ENCODE data around the gene KIF2C.
A peak's percentile ranks its signal among the peaks of the same experiment; 100 is the strongest.
"Not testable (repeated sequence)": the region's sequence is repeated elsewhere in the genome, so short reads cannot be mapped to it uniquely, and the experiment has no call there.

KIF2C gene

DNA sequence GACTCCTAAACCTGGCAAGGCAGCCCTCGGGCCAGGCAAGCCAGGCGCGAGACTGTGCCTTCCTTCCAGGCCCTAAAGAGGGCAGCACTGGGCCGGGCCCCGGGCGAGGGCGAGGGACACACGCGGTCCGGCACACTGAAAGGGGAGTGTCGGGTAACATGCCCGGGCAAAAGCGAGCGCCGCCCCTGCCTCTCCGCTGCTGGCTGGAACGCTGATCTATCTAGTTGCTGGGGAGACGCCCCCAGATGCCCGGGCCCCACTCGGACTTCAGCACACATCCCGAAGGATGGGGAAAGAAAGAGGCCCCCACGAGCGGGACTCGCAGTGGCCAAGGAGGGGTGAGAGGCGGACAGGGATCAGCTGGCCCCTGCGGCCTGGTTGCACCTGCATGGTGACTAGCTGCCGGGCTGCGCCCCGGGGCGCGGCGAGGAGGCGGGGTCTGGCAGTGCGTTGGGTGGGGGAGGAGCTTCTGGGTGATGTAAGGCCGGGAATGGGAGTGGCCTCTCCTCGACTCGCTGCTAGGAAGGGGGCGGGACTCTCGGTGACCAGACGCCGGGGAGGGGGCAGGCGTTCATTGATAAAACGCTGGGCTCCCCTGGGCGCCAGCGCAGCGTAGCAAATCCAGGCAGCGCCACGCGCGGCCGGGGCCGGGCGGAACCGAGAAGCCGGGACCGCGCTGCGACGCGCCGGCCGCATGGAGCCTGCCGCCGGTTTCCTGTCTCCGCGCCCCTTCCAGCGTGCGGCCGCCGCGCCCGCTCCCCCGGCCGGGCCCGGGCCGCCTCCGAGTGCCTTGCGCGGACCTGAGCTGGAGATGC lies 60.3 kb downstream of the KIF2C start, which contains the start of gene PLK3:
Gene PLK3 (plus strand): TSS at position 608 of the 815 bp plus-strand sequence. CDS start 87 bp downstream, at position 695.
- peak; percentile 97 for DNase-seq

- DNase-seq = no peak
Observed at GRCh38 chr1:44801491-44802305, 62.1 kb downstream of the KIF2C start.

- no peak for DNase-seq
Observed at GRCh38 chr1:44802306-44803061, 62.8 kb downstream of the KIF2C start.

GRCh38 chr1:44803062-44803311 lies 63.4 kb downstream of the KIF2C start:
- no peak for DNase-seq

DNA sequence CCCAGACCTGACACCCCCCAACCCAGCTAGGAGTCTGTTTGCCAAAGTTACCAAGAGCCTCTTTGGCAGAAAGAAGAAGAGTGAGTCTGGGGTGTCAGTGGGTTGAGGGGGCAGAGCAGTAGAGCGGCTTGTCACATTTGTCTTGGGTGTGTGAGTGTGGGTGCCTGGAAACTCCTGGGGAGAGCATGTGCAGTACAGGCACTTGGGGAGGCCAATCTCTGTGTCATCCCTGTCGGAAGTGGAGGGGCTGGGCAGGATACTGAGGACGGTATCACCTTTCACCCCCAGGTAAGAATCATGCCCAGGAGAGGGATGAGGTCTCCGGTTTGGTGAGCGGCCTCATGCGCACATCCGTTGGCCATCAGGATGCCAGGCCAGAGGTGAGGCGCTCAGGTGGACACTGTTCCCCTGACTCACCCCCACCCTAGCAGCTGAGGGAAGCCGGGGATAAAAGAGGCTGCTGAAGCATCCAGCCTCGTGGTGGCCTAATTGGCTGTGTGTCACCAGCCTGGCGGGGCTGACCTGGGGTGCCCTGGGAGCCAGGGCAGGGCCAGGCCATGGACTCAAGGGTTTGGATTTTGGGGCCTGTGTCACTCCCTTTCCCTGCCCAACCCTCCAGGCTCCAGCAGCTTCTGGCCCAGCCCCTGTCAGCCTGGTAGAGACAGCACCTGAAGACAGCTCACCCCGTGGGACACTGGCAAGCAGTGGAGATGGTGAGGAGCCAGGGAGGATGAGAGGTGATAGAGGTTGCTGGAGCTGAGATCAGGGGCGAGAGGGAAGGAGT lies 63.9 kb downstream of the KIF2C start:
- DNase-seq = no peak

- no peak for DNase-seq
Observed at GRCh38 chr1:44805311-44806024, 65.8 kb downstream of the KIF2C start.

GRCh38 chr1:44806025-44806703 lies 66.5 kb downstream of the KIF2C start:
- DNase-seq = no peak

- DNase-seq = no peak
Observed at GRCh38 chr1:44806704-44807363, 67.2 kb downstream of the KIF2C start, which contains the start of gene DYNLT4. TSS of gene DYNLT4 (minus strand) at chr1:44807351. CDS start at chr1:44806668, 683 bp downstream.

DNA sequence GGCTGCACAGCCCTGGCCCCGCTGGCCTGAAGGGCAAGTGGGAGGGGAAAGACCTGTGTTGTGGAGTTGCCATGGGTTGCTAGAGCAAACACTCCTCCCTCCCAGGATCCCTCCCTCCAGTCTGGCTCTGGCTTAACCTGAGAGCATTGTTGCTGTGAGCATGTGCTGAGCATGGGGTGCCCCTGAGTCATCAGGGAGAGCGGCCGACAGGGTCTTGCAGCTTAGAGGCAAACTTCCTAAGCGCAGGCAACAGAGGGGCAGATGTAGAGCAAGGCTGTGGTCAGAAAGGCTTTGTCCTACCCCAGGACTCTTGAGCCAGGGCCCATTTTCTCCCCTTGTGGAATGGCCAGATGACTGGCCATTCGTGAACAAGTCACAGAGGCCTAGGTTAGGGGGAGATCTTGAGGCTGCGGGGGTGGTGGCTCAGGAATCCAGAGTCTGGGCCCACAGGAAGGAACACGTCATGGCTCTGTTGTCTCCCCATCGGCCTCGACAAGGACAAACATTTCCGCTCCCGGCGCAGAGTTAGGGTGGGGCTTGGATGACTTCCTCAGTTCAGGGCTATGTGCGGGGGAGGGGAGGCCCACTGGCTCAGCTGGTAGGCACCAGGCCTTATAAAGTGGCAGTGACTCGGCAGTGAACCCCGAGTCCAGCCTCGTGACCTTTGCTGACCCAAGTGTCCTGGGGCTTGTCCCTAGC lies 67.9 kb downstream of the KIF2C start:
- DNase-seq = no peak

DNA sequence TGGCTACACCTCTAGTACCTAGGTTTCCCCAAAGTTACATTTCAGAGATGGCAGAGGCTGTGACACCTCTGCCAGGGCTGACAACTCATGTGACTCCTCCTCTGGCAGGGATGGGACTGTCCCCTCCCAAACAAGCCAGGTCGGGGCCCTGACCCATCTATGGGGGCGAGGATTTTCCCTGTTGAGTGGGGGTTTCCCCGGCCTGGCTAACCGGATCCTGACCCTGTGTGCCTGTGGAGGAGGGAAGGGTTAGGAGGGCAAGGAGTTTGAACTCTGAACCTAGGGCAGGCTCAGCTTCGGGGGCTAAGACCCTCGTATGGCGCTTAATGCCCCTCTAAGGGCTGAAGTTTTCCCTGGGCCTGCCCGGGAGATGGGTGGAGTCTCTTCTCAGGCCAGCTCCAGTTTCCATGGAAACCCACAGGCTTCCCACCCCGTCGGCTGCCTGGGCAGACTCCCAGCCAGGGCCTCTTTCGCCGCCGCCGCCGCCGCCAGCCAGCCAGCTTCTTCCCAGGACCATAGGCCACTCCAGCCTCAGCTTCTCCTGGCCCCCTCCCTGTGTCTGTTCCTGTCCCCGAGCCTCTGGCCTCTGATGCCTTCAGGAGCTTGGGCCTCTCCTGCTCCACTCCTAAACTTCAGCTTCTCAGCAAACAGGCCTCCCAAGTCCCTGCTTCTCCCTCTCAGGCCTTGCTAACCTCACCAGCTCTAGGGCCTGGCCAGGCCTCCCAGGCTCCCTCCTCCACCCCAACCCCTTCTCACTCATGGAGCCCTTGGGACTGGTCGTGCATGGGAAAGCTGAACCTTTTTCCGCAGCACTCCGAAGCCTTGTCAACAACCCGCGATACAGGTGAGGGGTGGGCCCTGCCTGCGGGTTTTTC lies 68.7 kb downstream of the KIF2C start, which contains the start of gene BTBD19:
Gene BTBD19 (plus strand): TSS at position 461 of the 875 bp plus-strand sequence. CDS start 298 bp downstream, at position 759.
- DNase-seq = no peak

GRCh38 chr1:44808938-44809917 lies 69.6 kb downstream of the KIF2C start:
- no peak for DNase-seq

DNA sequence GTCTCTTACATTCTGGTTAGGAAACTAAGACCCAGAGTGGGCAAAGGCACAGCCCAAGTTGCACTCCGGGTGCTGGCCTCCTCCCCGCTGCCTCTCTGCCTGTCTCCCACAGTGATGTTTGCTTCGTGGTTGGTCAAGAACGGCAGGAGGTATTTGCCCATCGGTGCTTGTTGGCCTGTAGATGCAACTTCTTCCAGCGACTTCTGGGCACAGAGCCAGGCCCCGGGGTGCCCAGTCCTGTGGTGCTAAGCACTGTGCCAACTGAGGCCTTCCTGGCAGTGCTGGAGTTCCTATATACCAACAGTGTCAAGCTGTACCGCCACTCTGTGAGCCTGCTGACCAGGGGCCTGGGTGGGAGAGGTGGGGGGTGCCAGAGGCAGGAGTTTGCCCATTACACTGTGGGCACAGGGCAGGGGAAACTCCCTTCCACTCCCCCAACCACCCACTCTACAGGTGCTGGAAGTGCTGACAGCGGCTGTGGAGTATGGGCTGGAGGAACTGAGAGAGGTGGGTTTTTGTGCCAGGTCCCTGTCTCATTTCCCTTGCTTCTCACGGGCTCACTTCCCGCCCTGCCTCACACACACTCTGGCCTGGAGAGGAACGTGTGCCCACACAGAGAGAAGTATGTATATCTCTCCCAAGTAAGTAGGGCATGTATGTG lies 70.6 kb downstream of the KIF2C start:
- DNase-seq = no peak

- DNase-seq = not testable (repeated sequence)
Observed at GRCh38 chr1:44810762-44811105, 71.1 kb downstream of the KIF2C start.

- DNase-seq = no peak
Observed at GRCh38 chr1:44811234-44811633, 71.6 kb downstream of the KIF2C start.

GRCh38 chr1:44812822-44813543 lies 73.3 kb downstream of the KIF2C start:
- DNase-seq = no peak

GRCh38 chr1:44815926-44816325 lies 76.3 kb downstream of the KIF2C start:
- DNase-seq = not testable (repeated sequence)
